ENCODE measurements around the gene HBEGF.

DNA sequence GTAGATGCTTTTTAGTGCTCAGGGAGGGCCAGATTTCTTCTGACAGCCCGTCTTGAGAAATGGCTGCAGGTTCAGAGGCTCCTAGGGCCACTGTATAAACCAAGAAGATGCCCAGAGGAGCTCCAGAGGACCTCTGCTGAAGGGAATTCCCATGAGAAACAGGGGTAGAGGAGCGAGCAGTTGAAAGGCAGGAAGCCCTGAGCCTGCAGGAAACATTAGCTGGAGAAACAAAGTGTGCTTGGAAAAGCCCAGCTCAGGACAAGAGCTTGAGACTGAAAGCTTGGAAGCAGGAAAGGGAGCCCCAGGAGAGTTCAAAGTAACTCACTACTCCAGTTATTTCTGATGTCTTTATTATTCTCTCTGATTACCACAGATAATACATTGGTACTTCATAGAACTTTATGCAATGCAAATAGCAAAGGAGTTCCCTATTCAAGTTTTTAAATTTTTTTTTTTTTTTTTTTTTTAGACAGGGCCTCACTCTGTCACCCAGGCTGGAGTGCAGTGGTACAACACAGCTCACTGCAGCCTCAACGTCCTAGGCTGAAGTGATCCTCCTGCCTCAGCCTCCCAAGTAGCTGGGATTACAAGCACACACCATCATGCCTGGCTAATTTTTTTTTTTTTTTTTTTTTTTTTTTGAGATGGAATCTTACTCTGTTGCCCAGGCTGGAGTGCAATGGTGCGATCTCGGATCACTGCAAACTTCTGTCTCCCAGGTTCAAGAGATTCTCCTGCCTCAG is 16.5 kb downstream of the HBEGF start:
- TF ChIP-seq, protein P1, sequence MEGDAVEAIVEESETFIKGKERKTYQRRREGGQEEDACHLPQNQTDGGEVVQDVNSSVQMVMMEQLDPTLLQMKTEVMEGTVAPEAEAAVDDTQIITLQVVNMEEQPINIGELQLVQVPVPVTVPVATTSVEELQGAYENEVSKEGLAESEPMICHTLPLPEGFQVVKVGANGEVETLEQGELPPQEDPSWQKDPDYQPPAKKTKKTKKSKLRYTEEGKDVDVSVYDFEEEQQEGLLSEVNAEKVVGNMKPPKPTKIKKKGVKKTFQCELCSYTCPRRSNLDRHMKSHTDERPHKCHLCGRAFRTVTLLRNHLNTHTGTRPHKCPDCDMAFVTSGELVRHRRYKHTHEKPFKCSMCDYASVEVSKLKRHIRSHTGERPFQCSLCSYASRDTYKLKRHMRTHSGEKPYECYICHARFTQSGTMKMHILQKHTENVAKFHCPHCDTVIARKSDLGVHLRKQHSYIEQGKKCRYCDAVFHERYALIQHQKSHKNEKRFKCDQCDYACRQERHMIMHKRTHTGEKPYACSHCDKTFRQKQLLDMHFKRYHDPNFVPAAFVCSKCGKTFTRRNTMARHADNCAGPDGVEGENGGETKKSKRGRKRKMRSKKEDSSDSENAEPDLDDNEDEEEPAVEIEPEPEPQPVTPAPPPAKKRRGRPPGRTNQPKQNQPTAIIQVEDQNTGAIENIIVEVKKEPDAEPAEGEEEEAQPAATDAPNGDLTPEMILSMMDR (conservative IDR thresholded peaks at IDR 0.05): no peak
- no peak for TF ChIP-seq ZFX (IDR thresholded peaks at IDR 0.05)

All from C4-2B (cell line).